Stomach (tissue), 4 donors: ENCODE results near the gene EIF4A3.

ENCODE experiments used
- EP300 ChIP-seq: sonication (generic); formaldehyde crosslinking; IDR thresholded peaks from one replicate; pipeline ENCODE4 v1.6.1; 2017; ENCODE audit warnings: antibody characterized with exemption
- POLR2A ChIP-seq, 4 donors: fragments of 450-650 bp; IDR thresholded peaks; one replicate each; pipeline ENCODE4 v1.6.1; 2016; ENCODE audit warnings: antibody characterized with exemption in 4 of 4, control low read depth in 2 of 4, mild to moderate bottlenecking in 1 of 4, moderate library complexity in 1 of 4
- POLR2AphosphoS5 ChIP-seq, 3 donors: sonication (generic); formaldehyde crosslinking; IDR thresholded peaks; one replicate each; pipeline ENCODE4 v1.6.1; 2016; ENCODE audit warnings: antibody characterized with exemption in 3 of 3
- TF ChIP-seq, protein P1 (sequence below), 7 experiments: fragments of 450-650 bp in 4 of 7; fragments of 200-600 bp in 3 of 7; sonication (generic) in 3 of 7; IDR thresholded peaks; one replicate each; pipeline ENCODE4 v1.5.1; 2016 to 2019; ENCODE audit warnings: antibody characterized with exemption in 7 of 7, control low read depth in 2 of 7, mild to moderate bottlenecking in 1 of 7

DNA sequence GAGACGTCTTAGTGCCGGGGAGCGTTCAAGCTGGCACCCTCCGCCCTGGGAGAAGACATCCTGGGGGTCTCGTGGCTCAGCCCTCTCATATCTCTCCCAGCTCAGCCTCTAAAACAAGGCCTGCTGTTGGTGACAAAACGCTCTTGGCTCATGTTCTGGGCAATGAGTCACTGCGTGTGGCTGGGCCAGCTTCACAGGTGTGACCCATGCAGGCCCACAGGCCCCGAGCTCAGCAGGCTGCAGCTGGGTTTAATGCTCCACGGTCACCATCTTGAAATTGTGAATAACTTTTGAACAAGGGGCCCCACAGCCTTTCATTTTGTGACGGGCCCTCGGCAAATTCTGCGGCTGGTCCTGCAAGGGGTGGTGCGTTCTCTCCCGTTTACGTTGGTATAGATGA lies 23.1 kb downstream of the EIF4A3 start:
- TF ChIP-seq, protein P1, sequence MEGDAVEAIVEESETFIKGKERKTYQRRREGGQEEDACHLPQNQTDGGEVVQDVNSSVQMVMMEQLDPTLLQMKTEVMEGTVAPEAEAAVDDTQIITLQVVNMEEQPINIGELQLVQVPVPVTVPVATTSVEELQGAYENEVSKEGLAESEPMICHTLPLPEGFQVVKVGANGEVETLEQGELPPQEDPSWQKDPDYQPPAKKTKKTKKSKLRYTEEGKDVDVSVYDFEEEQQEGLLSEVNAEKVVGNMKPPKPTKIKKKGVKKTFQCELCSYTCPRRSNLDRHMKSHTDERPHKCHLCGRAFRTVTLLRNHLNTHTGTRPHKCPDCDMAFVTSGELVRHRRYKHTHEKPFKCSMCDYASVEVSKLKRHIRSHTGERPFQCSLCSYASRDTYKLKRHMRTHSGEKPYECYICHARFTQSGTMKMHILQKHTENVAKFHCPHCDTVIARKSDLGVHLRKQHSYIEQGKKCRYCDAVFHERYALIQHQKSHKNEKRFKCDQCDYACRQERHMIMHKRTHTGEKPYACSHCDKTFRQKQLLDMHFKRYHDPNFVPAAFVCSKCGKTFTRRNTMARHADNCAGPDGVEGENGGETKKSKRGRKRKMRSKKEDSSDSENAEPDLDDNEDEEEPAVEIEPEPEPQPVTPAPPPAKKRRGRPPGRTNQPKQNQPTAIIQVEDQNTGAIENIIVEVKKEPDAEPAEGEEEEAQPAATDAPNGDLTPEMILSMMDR (IDR thresholded peaks at IDR 0.05), result no peak
- TF ChIP-seq POLR2A (IDR thresholded peaks at IDR 0.05) (no peak), EP300 (no peak), POLR2AphosphoS5 (IDR thresholded peaks at IDR 0.05) (no peak)
